Cardiac muscle cell (in vitro differentiated cells and primary cell): ENCODE measurements around the gene TUBA3C. TPM values are rescaled to one million over a fixed set of nuclear protein-coding genes. Genes with fewer than 3 reads are reported as not detected.
"Not testable (repeated sequence)": the region's sequence is repeated elsewhere in the genome, so short reads cannot be mapped to it uniquely, and the experiment has no call there.

Experiments used
- DNase-seq, 2 donors: peaks; one replicate each; pipeline versions ENCODE4 v3.0.0 to v3.0.0-alpha.2; 2010 to 2017; ENCODE audit warnings: low read depth in 1 of 2, low spot score in 1 of 2
- H3K27ac ChIP-seq: fragments of 200-600 bp; sonication (generic); 2 replicates; pipeline ENCODE4 v1.5.1; 2016
- H3K27me3 ChIP-seq: fragments of 200-600 bp; sonication (generic); 2 replicates; pipeline ENCODE4 v1.6.0; 2016; ENCODE audit warnings: control low read depth
- H3K36me3 ChIP-seq: fragments of 200-600 bp; sonication (generic); 2 replicates; pipeline ENCODE4 v1.5.1; 2016; ENCODE audit warnings: control low read depth
- H3K4me1 ChIP-seq: fragments of 200-600 bp; sonication (generic); 2 replicates; pipeline ENCODE4 v1.8.1; 2017; ENCODE audit warnings: low read depth, mild to moderate bottlenecking, mixed run types
- H3K4me3 ChIP-seq: fragments of 200-600 bp; sonication (generic); 2 replicates; pipeline ENCODE4 v1.5.1; 2016; ENCODE audit warnings: mild to moderate bottlenecking
- H3K9me3 ChIP-seq: fragments of 200-600 bp; sonication (generic); 2 replicates; pipeline ENCODE4 v1.5.1; 2017; ENCODE audit warnings: low read depth, mild to moderate bottlenecking, control low read depth
- CTCF ChIP-seq: IDR thresholded peaks from 2 replicates; pipeline ENCODE4 v1.5.1; 2012; ENCODE audit warnings: low read depth, mild to moderate bottlenecking, low read length
- polyA plus RNA-seq: library from polyadenylated mRNA; unstranded; fragments of >200 nt; fragmentation: Nextera tagmentation; extraction: Ambion mirVana; gene quantifications from 2 replicates; pipeline ENCODE4 v1.2.1, GENCODE V29; 2016
- total RNA-seq: library from RNA; depleted of rRNA; stranded (reverse); fragments of >200 nt; gene quantifications from 2 replicates; pipeline ENCODE4 v1.2.3, GENCODE V29; 2016

TUBA3C gene
- total RNA-seq (not detected in 2 replicates), polyA plus RNA-seq (not detected in 2 replicates)

GRCh38 chr13:19181621-19182485 lies at the start of gene TUBA3C:
TSS of gene TUBA3C (minus strand) at chr13:19181824. CDS start at chr13:19181747, 77 bp downstream.
- H3K4me1 ChIP-seq = no peaks in the 10 kb centered on the region
- no peaks in the 10 kb centered on the region for H3K9me3 ChIP-seq
- no peak within 1 kb of the TSS for H3K27ac ChIP-seq
- no peak for DNase-seq
- no peaks in the 10 kb centered on the region for H3K36me3 ChIP-seq
- no peak within 1 kb of the TSS for H3K4me3 ChIP-seq
- TF ChIP-seq CTCF = no peak
- no peaks in the 10 kb centered on the region for H3K27me3 ChIP-seq

GRCh38 chr13:19207413-19207812 lies 25.8 kb upstream of the TUBA3C start:
- not testable (repeated sequence) for H3K9me3 ChIP-seq, H3K36me3 ChIP-seq, H3K4me3 ChIP-seq, H3K27ac ChIP-seq, DNase-seq, H3K4me1 ChIP-seq, H3K27me3 ChIP-seq

GRCh38 chr13:19192622-19193021 lies 11.0 kb upstream of the TUBA3C start:
- not testable (repeated sequence) for DNase-seq, H3K9me3 ChIP-seq, H3K36me3 ChIP-seq, H3K27ac ChIP-seq, H3K27me3 ChIP-seq, H3K4me1 ChIP-seq, H3K4me3 ChIP-seq

- not testable (repeated sequence) for DNase-seq, H3K36me3 ChIP-seq, H3K27me3 ChIP-seq, H3K4me1 ChIP-seq, H3K27ac ChIP-seq, H3K4me3 ChIP-seq, H3K9me3 ChIP-seq
Measured at GRCh38 chr13:19189911-19190310, 8.3 kb upstream of the TUBA3C start.

- not testable (repeated sequence) for H3K4me3 ChIP-seq, H3K36me3 ChIP-seq, H3K27ac ChIP-seq, DNase-seq, H3K9me3 ChIP-seq, H3K4me1 ChIP-seq, H3K27me3 ChIP-seq
Measured at GRCh38 chr13:19189368-19189767, 7.7 kb upstream of the TUBA3C start.

- Histone ChIP-seq H3K4me1 (no peaks in the 10 kb centered on the region), H3K9me3 (no peaks in the 10 kb centered on the region), H3K27ac (no peak overlapping the region), H3K36me3 (no peaks in the 10 kb centered on the region), H3K27me3 (no peaks in the 10 kb centered on the region), H3K4me3 (no peak overlapping the region)
- TF ChIP-seq CTCF = no peak
- DNase-seq = no peak
Measured at GRCh38 chr13:19185865-19186645, 4.4 kb upstream of the TUBA3C start.

- no peaks in the 10 kb centered on the region for H3K4me1 ChIP-seq
- H3K36me3 ChIP-seq = no peaks in the 10 kb centered on the region
- H3K9me3 ChIP-seq = no peaks in the 10 kb centered on the region
- no peak for DNase-seq
- H3K27ac ChIP-seq = no peak overlapping the region
- H3K4me3 ChIP-seq = no peak overlapping the region
- no peak for TF ChIP-seq CTCF
- no peaks in the 10 kb centered on the region for H3K27me3 ChIP-seq
Measured at GRCh38 chr13:19185086-19185864, 3.7 kb upstream of the TUBA3C start.
